HG02981 (cell line): ENCODE measurements around the gene FAM174B.
"Not testable (repeated sequence)": the region's sequence is repeated elsewhere in the genome, so short reads cannot be mapped to it uniquely, and the experiment has no call there.

Experiments
- ATAC-seq: cut with Tn5 transposase; IDR thresholded peaks from one replicate; pipeline ENCODE4 v1.9.1; 2021; ENCODE audit warnings: mild to moderate bottlenecking, moderate library complexity; ENCODE audit not compliant: unreplicated experiment

Gene FAM174B

DNA sequence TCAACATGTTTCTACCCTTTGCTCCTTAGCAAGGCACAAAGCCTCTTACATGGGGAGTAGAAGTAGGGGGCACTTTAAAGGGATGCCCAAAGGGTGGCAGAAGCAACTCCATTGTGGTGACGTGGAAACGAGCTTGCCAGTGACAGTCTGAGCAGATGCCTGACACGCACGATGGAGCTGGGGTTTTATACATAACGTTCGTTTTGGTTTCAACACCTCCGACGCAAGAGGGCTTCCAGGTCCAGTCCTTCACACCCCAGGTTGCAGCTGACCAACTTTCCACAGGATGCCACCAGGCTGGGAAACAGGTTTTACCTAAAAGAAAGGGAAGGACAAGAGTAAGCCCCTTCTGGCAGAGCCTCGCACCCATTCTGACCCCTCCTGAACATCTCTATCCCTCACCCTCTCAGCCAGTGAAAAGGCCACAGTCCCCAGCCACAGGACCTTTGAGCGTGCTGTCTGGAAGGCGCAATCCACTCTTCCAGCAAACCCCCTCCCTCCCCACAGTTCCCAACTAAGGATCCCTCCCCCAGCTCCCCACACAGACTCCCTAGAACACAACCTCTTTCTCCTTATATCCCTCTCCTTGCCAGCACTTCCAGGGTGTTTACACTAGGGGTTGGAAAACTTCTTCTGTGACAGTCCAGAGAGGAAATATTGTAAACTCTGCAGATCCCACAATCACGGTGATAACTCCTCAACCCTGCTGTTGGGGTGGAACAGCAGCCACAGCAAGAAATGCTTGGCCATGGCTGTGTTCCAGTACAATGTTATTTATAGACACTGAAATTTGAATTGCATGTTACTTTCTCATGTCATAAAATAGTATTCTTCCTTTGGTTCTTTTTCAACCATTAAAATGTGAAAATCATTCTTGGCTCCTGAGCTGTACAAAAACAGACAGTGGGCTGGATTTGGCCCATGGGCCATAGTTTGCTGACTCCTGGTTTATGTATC lies 36.2 kb downstream of the FAM174B start:
- ATAC-seq, result no peak

- no peak for ATAC-seq
Measured at GRCh38 chr15:92617549-92618520, 37.7 kb downstream of the FAM174B start.

GRCh38 chr15:92616621-92617548 lies 38.7 kb downstream of the FAM174B start:
- ATAC-seq, result no peak

GRCh38 chr15:92614791-92615785 lies 40.5 kb downstream of the FAM174B start:
- ATAC-seq, result no peak

DNA sequence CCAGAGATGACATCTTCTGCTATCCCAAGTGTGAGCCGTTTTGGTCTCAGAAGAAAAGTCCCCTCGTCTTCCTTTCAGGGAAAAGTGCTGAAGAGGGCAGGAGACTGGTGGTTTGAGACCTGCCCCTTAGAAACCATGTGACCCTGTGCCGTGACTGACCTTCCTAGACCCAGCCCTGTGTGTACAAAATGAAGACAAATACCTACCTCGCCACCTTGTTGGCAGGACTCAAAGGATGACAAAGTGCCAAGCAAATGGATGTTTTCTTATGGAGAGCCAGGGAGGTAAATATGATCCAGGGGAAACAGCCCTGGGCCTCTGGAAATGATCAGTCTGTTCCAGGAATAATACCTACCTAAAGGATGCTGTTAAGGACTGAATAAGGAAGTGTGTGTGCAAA lies 41.3 kb downstream of the FAM174B start:
- ATAC-seq, result no peak

DNA sequence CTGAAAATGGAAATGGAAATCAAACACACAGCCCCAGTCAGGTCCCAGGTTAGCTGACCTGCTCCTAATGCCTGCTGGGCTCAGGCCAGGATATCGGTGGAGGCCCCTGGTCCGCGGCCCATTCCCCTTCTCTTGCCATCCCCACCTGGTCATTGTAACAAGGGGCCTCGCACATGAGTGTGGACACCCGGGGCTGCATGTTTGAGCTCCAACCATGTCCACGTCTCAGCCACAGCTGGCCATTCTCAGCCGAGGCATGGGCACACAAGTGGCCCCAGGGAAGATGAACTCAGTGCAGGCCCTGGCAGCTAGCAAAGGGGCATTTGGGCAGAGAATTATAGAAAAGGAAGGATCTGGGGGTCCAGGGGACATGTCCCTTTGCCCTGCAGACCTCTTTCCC lies 41.7 kb downstream of the FAM174B start:
- ATAC-seq, result no peak

DNA sequence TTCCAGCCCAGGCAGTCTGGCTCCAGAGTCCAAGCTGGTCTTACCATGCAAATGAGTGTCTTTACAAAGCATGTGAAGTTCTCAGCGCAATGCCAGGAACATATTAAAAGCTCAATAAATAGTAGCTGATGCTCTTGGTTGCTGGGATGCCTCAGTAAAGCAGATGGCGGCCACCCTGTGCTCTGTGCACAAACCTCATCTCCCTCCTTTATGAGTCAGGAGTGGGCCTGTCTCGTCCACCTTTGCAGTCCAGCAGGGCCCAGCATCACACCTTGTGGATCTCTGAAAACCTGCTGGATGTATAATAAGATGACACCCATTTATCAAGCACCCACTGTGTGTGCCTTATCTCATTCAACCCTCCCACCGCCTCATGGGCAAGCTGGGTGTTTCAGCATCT lies 42.7 kb downstream of the FAM174B start:
- ATAC-seq, result no peak

DNA sequence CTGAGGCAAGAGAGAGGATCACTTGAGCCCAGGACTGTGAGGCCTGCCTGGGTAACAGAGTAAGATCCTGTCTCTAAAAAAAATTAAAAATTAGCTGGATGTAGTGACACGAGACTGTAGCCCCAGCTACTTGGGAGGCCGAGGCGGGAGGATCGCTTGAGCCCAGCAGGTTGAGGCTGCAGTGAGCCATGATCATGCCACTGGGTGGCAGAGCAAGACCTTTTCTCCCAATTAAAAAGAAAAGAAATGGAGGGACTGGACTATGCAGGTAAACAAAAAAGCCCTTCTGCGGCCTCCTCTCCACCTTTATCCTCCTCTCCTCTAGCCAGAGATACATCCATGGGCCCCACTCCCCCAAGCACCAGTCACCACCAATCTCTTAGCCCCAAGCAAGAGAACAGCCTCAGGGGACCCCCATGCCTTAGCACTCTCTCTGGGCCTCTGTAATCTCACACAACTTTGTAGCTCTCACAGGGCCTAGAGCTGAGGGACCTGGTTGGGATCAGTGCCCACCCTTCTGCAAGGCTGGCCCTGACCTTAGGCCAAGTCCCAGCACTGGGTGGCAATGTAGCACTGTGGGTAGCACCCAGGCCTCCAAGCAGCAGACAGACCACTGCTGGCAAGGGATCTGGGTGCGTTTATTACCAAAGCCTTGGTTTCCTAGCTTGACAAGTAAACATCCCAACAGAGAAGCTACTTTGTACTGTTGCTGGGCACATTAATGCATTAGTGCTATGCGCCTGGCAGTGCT lies 43.4 kb downstream of the FAM174B start:
- no peak for ATAC-seq

- ATAC-seq, result no peak
Measured at GRCh38 chr15:92611150-92611549, 44.4 kb downstream of the FAM174B start.

GRCh38 chr15:92610101-92610520 lies 45.5 kb downstream of the FAM174B start:
- no peak for ATAC-seq

DNA sequence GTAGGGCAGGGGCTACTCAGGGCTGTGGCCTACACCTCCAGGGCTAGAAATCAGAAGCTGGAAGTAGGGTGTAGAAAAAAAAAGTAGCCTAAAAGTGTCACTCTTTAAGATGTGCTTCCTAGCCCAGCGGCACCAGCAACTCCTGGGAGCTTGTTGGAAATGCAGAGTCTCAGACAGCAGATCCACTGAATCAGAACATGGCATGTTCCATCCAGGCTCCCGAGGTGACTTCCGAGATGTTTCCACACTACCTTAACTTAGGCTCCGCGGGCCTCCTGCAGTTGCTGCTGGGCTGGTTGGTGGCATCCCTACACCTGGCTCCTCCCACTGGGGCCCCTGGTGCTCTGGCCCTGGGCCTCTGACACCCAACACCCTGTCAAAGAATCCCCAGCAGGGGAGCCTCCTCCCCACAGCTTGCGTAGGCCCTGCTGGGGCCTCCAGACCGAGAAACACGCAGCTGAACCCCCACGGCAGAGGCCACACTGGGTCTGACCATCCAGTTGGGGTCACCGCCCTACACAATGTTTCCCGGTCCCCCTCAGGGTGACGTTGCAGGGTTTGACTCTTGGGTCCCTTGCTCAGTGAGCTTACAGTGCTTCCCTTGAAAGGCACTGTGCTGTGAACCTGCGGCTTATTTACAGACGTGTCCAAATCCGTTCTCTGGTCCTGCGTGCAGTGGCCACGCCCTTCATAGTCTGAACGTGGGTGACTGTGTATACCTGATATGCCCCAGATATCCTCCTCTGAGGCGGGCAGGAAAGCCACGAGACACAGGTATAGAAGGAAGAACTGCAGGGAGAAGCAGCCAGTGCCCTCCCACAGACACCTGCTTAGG lies 46.5 kb downstream of the FAM174B start:
- no peak for ATAC-seq

DNA sequence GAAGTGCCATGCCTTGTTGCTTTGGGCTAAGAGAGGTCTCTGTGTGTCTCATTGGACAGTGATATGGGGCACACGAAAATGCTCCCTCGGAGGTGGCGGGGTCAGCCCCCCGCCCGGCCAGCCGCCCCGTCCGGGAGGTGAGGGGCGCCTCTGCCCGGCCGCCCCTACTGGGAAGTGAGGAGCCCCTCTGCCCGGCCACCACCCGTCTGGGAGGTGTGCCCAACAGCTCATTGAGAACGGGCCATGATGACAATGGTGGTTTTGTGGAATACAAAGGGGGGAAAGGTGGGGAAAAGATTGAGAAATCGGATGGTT lies 48.8 kb downstream of the FAM174B start:
- ATAC-seq, result not testable (repeated sequence)

GRCh38 chr15:92606126-92606835 lies 49.3 kb downstream of the FAM174B start:
- no peak for ATAC-seq

- ATAC-seq, result no peak
Measured at GRCh38 chr15:92605225-92605944, 50.2 kb downstream of the FAM174B start.

- ATAC-seq, result no peak
Measured at GRCh38 chr15:92603743-92604470, 51.7 kb downstream of the FAM174B start.

DNA sequence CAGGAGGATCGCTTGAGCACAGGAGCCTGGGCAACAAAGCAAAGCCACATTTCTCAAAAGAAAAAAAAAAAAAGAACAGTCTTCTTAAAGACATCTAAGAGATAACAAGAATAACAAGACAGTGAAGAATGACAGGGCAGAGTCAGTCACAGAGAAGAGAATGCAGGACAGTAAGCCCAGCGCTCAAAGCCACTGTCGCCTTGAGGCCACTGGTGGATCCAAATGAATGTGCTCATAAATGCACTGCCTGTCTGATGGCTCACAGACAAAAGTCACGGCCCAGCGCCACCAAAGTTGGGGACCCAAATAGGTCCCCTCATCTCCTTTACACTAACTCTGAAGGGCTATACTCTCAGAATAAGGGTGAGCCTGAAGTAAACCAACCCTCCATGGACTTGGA lies 52.3 kb downstream of the FAM174B start:
- no peak for ATAC-seq
